HG03066 (cell line): Measurements from ENCODE around the gene SLC17A9.

Experiments
- ATAC-seq: cut with Tn5 transposase; IDR thresholded peaks from one replicate; pipeline ENCODE4 v1.9.1; 2021; ENCODE audit warnings: low read depth; ENCODE audit not compliant: unreplicated experiment

SLC17A9 gene

GRCh38 chr20:62952373-62952967 is at the start of gene SLC17A9:
Gene SLC17A9, plus strand, starts transcription at chr20:62952709. Its CDS starts 122 bp downstream, at chr20:62952831.
- peak; percentile 44 for ATAC-seq

GRCh38 chr20:62902926-62903615 is 49.4 kb upstream of the SLC17A9 start:
- ATAC-seq = no peak

- ATAC-seq = no peak
Observed at GRCh38 chr20:62905536-62906117, 46.9 kb upstream of the SLC17A9 start.

GRCh38 chr20:62906209-62906608 is 46.3 kb upstream of the SLC17A9 start:
- no peak for ATAC-seq

- ATAC-seq = no peak
Observed at GRCh38 chr20:62906647-62907375, 45.7 kb upstream of the SLC17A9 start.

GRCh38 chr20:62907384-62908317 is 44.9 kb upstream of the SLC17A9 start:
- ATAC-seq = no peak

- no peak for ATAC-seq
Observed at GRCh38 chr20:62908971-62909791, 43.3 kb upstream of the SLC17A9 start.

GRCh38 chr20:62910217-62910766 is 42.2 kb upstream of the SLC17A9 start:
- ATAC-seq = no peak

- no peak for ATAC-seq
Observed at GRCh38 chr20:62910777-62911497, 41.6 kb upstream of the SLC17A9 start.

- no peak for ATAC-seq
Observed at GRCh38 chr20:62911701-62912280, 40.7 kb upstream of the SLC17A9 start.

- no peak for ATAC-seq
Observed at GRCh38 chr20:62913043-62913630, 39.4 kb upstream of the SLC17A9 start.

GRCh38 chr20:62914436-62914835 is 38.1 kb upstream of the SLC17A9 start:
- no peak for ATAC-seq

- ATAC-seq = no peak
Observed at GRCh38 chr20:62914970-62915457, 37.5 kb upstream of the SLC17A9 start.

- ATAC-seq = no peak
Observed at GRCh38 chr20:62916703-62917476, 35.6 kb upstream of the SLC17A9 start.

GRCh38 chr20:62917720-62918119 is 34.8 kb upstream of the SLC17A9 start:
- no peak for ATAC-seq

GRCh38 chr20:62918147-62918546 is 34.4 kb upstream of the SLC17A9 start:
- ATAC-seq = no peak

GRCh38 chr20:62918831-62919230 is 33.7 kb upstream of the SLC17A9 start:
- no peak for ATAC-seq
